MM.1S (cell line): ENCODE results near the gene FAM83F.

Experiments
- DNase-seq: peaks from one replicate; pipeline ENCODE4 v3.0.0-alpha.2; 2015
- H2AFZ ChIP-seq: fragments of 300-600 bp; sonication (generic); 2 replicates; pipeline ENCODE4 v1.6.0; 2016; ENCODE audit warnings: antibody characterized with exemption, low read length
- H3F3A ChIP-seq: fragments of 300-600 bp; sonication (generic); 2 replicates; pipeline ENCODE4 v1.6.1; 2016; ENCODE audit warnings: mild to moderate bottlenecking, antibody characterized with exemption, low read length, moderate library complexity, mixed read lengths; ENCODE audit not compliant: insufficient read depth
- H3K27ac ChIP-seq: fragments of 300-600 bp; sonication (generic); 2 replicates; pipeline ENCODE4 v1.5.1; 2016; ENCODE audit warnings: mild to moderate bottlenecking, low read length
- H3K27me3 ChIP-seq: fragments of 300-600 bp; sonication (generic); replicated peaks from 2 replicates; pipeline ENCODE4 v1.6.0; 2016; ENCODE audit warnings: low read length; ENCODE audit not compliant: insufficient read depth
- H3K36me3 ChIP-seq: fragments of 300-600 bp; sonication (generic); replicated peaks from 2 replicates; pipeline ENCODE4 v1.6.1; 2016; ENCODE audit warnings: mild to moderate bottlenecking, low read length, mixed read lengths; ENCODE audit not compliant: insufficient read depth
- H3K4me1 ChIP-seq: fragments of 300-600 bp; sonication (generic); 2 replicates; pipeline ENCODE4 v1.6.1; 2016; ENCODE audit warnings: low read length, mixed read lengths
- H3K4me2 ChIP-seq: fragments of 300-600 bp; sonication (generic); 2 replicates; pipeline ENCODE4 v1.6.0; 2016; ENCODE audit warnings: low read depth, low read length
- H3K4me3 ChIP-seq: fragments of 300-600 bp; sonication (generic); 2 replicates; pipeline ENCODE4 v1.5.1; 2016; ENCODE audit warnings: low read length, mixed read lengths
- H3K79me2 ChIP-seq: fragments of 300-600 bp; sonication (generic); 2 replicates; pipeline ENCODE4 v1.6.1; 2016; ENCODE audit warnings: mixed run types, low read length, mixed read lengths
- H3K9ac ChIP-seq: fragments of 300-600 bp; sonication (generic); 2 replicates; pipeline ENCODE4 v1.6.1; 2016; ENCODE audit warnings: low read length, mixed read lengths
- H3K9me2 ChIP-seq: fragments of 300-600 bp; sonication (generic); replicated peaks from 2 replicates; pipeline ENCODE4 v1.6.1; 2016; ENCODE audit warnings: mild to moderate bottlenecking, low read length, mixed read lengths; ENCODE audit not compliant: insufficient read depth
- H3K9me3 ChIP-seq: fragments of 300-600 bp; sonication (generic); replicated peaks from 2 replicates; pipeline ENCODE4 v1.6.1; 2016; ENCODE audit warnings: mild to moderate bottlenecking, low read length, mixed read lengths; ENCODE audit not compliant: insufficient read depth
- H4K20me1 ChIP-seq: fragments of 300-600 bp; sonication (generic); 2 replicates; pipeline ENCODE4 v1.6.1; 2016; ENCODE audit warnings: mild to moderate bottlenecking, low read length, moderate library complexity, mixed read lengths; ENCODE audit not compliant: insufficient read depth
- EZH2 ChIP-seq: fragments of 300-600 bp; sonication (generic); optimal IDR thresholded peaks from 2 replicates; pipeline ENCODE3; 2017; ENCODE audit warnings: low read depth, mild to moderate bottlenecking, antibody characterized with exemption, low read length, mixed read lengths
- EZH2phosphoT487 ChIP-seq: fragments of 300-600 bp; sonication (generic); IDR thresholded peaks from 2 replicates; pipeline ENCODE4 v1.6.1; 2018; ENCODE audit warnings: antibody characterized with exemption, low read length
- TF ChIP-seq, protein P1 (sequence below): fragments of 300-600 bp; sonication (generic); IDR thresholded peaks from 2 replicates; pipeline ENCODE4 v1.5.1; 2016; ENCODE audit warnings: antibody characterized with exemption, low read length, mixed read lengths

Gene FAM83F

DNA sequence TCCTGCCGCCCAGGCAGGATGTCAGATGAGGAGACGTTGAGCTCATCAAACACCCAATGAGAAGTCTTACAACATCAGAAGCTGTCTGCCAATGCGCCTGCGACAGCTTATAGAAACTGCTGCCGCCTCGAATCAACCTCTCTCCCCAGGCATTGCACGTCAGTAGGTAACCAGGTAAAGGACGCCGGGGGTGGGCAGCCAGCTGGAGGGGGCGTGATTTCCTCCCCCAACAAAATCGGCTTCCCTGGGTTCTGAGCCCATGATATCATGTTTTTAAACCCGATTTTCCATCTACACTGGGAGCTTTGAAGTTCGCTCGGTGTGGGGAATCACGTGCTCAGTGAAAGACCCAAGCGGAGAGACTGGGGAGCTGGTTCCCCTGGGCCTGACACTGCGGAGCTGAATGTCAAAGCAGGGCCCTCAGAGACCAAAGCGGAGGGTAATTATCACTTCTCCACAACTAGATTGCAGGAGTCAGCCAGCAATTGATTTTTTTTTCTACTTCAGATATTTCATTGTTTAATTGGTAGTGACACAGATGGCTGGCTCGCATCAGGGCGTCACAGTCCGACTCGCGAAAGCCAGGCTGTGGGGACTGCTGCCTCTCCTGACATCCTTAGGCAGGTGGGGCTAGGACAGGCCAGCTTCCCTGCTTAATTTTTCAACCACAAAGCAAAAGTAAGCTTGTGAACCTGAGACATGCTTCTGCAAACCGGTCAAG is 15.4 kb downstream of the FAM83F start:
- Histone ChIP-seq H3K79me2 (no peaks in the 10 kb centered on the region), H2AFZ (no peak overlapping the region), H3K27me3 (peaks cover 11% of the 10 kb centered on the region; the same call in 1 of the 2 replicates), H3K36me3 (no peaks in the 10 kb centered on the region), H3K27ac (no peak overlapping the region), H3K4me1 (no peaks in the 10 kb centered on the region), H3K4me2 (no peak overlapping the region), H3K4me3 (no peak overlapping the region), H3F3A (no peaks in the 10 kb centered on the region), H3K9ac (no peak overlapping the region), H3K9me3 (no peaks in the 10 kb centered on the region), H3K9me2 (no peaks in the 10 kb centered on the region), H4K20me1 (no peaks in the 10 kb centered on the region)
- TF ChIP-seq, protein P1, sequence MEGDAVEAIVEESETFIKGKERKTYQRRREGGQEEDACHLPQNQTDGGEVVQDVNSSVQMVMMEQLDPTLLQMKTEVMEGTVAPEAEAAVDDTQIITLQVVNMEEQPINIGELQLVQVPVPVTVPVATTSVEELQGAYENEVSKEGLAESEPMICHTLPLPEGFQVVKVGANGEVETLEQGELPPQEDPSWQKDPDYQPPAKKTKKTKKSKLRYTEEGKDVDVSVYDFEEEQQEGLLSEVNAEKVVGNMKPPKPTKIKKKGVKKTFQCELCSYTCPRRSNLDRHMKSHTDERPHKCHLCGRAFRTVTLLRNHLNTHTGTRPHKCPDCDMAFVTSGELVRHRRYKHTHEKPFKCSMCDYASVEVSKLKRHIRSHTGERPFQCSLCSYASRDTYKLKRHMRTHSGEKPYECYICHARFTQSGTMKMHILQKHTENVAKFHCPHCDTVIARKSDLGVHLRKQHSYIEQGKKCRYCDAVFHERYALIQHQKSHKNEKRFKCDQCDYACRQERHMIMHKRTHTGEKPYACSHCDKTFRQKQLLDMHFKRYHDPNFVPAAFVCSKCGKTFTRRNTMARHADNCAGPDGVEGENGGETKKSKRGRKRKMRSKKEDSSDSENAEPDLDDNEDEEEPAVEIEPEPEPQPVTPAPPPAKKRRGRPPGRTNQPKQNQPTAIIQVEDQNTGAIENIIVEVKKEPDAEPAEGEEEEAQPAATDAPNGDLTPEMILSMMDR: no peak
- TF ChIP-seq EZH2 (no peak), EZH2phosphoT487 (no peak)
- DNase-seq: no peak

- Histone ChIP-seq H3K79me2 (no peaks in the 10 kb centered on the region), H4K20me1 (no peaks in the 10 kb centered on the region), H3K36me3 (no peaks in the 10 kb centered on the region), H3K9ac (no peak overlapping the region), H3F3A (no peaks in the 10 kb centered on the region), H3K27ac (no peak overlapping the region), H3K4me2 (no peak overlapping the region), H3K4me1 (no peaks in the 10 kb centered on the region), H3K27me3 (peaks cover 11% of the 10 kb centered on the region; the same call in 1 of the 2 replicates), H3K4me3 (no peak overlapping the region), H2AFZ (peak overlapping the region; percentile 3; the same call in 1 of the 2 replicates), H3K9me2 (no peaks in the 10 kb centered on the region), H3K9me3 (no peaks in the 10 kb centered on the region)
- no peak for TF ChIP-seq EZH2
- TF ChIP-seq, protein P1: no peak
- TF ChIP-seq EZH2phosphoT487: no peak
- DNase-seq: peak; percentile 15
Measured at GRCh38 chr22:40010746-40011145, 16.0 kb downstream of the FAM83F start.

GRCh38 chr22:40014667-40015248 is 20.0 kb downstream of the FAM83F start:
- Histone ChIP-seq H2AFZ (no peak overlapping the region), H3F3A (no peaks in the 10 kb centered on the region), H3K79me2 (no peaks in the 10 kb centered on the region), H3K36me3 (no peaks in the 10 kb centered on the region), H3K27me3 (no peaks in the 10 kb centered on the region), H4K20me1 (no peaks in the 10 kb centered on the region), H3K9me2 (no peaks in the 10 kb centered on the region), H3K9ac (no peak overlapping the region), H3K9me3 (no peaks in the 10 kb centered on the region), H3K4me1 (no peaks in the 10 kb centered on the region), H3K27ac (no peak overlapping the region), H3K4me2 (no peak overlapping the region), H3K4me3 (no peak overlapping the region)
- no peak for DNase-seq
- TF ChIP-seq EZH2: no peak
- no peak for TF ChIP-seq EZH2phosphoT487
- TF ChIP-seq, protein P1: no peak
